HL-60 (cell line): Measurements from ENCODE around the gene RBM46.

Experiments used
- CTCF ChIP-seq: IDR thresholded peaks from one replicate; pipeline ENCODE4 v1.5.1; 2011; ENCODE audit warnings: low read length, control low read depth, inconsistent platforms; ENCODE audit not compliant: insufficient read depth
- POLR2AphosphoS5 ChIP-seq: IDR thresholded peaks from 2 replicates; pipeline ENCODE4 v1.6.1; 2012; ENCODE audit warnings: low read depth

GRCh38 chr4:154778264-154778663 is 2.8 kb upstream of the RBM46 start:
- TF ChIP-seq POLR2AphosphoS5: no peak
- TF ChIP-seq CTCF: no peak
